HG02588 (cell line): Measurements from ENCODE around the gene EHD2.
"Not testable (repeated sequence)": the region's sequence is repeated elsewhere in the genome, so short reads cannot be mapped to it uniquely, and the experiment has no call there.

Experiments
- ATAC-seq: cut with Tn5 transposase; IDR thresholded peaks from one replicate; pipeline ENCODE4 v1.9.1; 2021; ENCODE audit warnings: mild to moderate bottlenecking, moderate library complexity; ENCODE audit not compliant: unreplicated experiment

The EHD2 gene

GRCh38 chr19:47745010-47745901 lies 32.0 kb downstream of the EHD2 start, which contains the start of gene NOP53:
TSS of gene NOP53 (plus strand) at chr19:47745546. CDS start at chr19:47745560, 14 bp downstream.
- peak; percentile 68 for ATAC-seq

GRCh38 chr19:47746129-47746528 lies 32.9 kb downstream of the EHD2 start:
- not testable (repeated sequence) for ATAC-seq

- ATAC-seq, result no peak
These were observed 36.1 kb downstream of the EHD2 start for GRCh38 chr19:47749326-47749725.

- ATAC-seq, result no peak
These were observed 37.5 kb downstream of the EHD2 start for GRCh38 chr19:47750752-47751151.

GRCh38 chr19:47752440-47753211 lies 39.4 kb downstream of the EHD2 start:
- ATAC-seq, result no peak

GRCh38 chr19:47754206-47755064 lies 41.2 kb downstream of the EHD2 start:
- no peak for ATAC-seq

GRCh38 chr19:47755065-47755761 lies 42.0 kb downstream of the EHD2 start:
- no peak for ATAC-seq

- ATAC-seq, result no peak
These were observed 42.8 kb downstream of the EHD2 start for GRCh38 chr19:47755762-47756626.

- ATAC-seq, result no peak
These were observed 43.4 kb downstream of the EHD2 start for GRCh38 chr19:47756627-47756929.

- ATAC-seq, result no peak
These were observed 43.9 kb downstream of the EHD2 start for GRCh38 chr19:47756953-47757608.

GRCh38 chr19:47757617-47758442 lies 44.6 kb downstream of the EHD2 start:
- ATAC-seq, result no peak

- ATAC-seq, result no peak
These were observed 45.2 kb downstream of the EHD2 start for GRCh38 chr19:47758443-47758804.

- ATAC-seq, result no peak
These were observed 47.4 kb downstream of the EHD2 start for GRCh38 chr19:47760632-47760999.

- ATAC-seq, result no peak
These were observed 48.3 kb downstream of the EHD2 start for GRCh38 chr19:47761566-47761965.

- ATAC-seq, result no peak
These were observed 48.9 kb downstream of the EHD2 start for GRCh38 chr19:47762151-47762550.

- ATAC-seq, result no peak
These were observed 49.5 kb downstream of the EHD2 start for GRCh38 chr19:47762615-47763308.

- ATAC-seq, result not testable (repeated sequence)
These were observed 51.5 kb downstream of the EHD2 start for GRCh38 chr19:47764705-47765104.
